Karpas-422 (cell line): Measurements from ENCODE around the gene ZCWPW1. TPM values are rescaled to one million over a fixed set of nuclear protein-coding genes. Genes with fewer than 3 reads are reported as not detected.

Source experiments
- DNase-seq: peaks from one replicate; pipeline ENCODE4 v3.0.0-alpha.2; 2015
- H2AFZ ChIP-seq: fragments of 200-600 bp; sonication (generic); 2 replicates; pipeline ENCODE4 v1.6.1; 2014; ENCODE audit warnings: antibody characterized with exemption, low read length, mixed read lengths
- H3K27ac ChIP-seq: fragments of 200-600 bp; sonication (generic); 2 replicates; pipeline ENCODE4 v1.5.1; 2014; ENCODE audit warnings: mild to moderate bottlenecking, low read length, moderate library complexity
- H3K27me3 ChIP-seq: fragments of 200-600 bp; sonication (generic); 2 replicates; pipeline ENCODE4 v1.6.1; 2014; ENCODE audit warnings: low read length, mixed read lengths
- H3K36me3 ChIP-seq: fragments of 200-600 bp; sonication (generic); 2 replicates; pipeline ENCODE4 v1.6.1; 2014; ENCODE audit warnings: low read length, mixed read lengths; ENCODE audit not compliant: insufficient read depth
- H3K4me1 ChIP-seq: fragments of 200-600 bp; sonication (generic); 2 replicates; pipeline ENCODE4 v1.6.1; 2014; ENCODE audit warnings: mild to moderate bottlenecking, low read length, mixed read lengths
- H3K4me2 ChIP-seq: fragments of 200-600 bp; sonication (generic); 2 replicates; pipeline ENCODE4 v1.6.1; 2014; ENCODE audit warnings: low read length, low read depth, mild to moderate bottlenecking; ENCODE audit not compliant: poor library complexity, severe bottlenecking
- H3K4me3 ChIP-seq: fragments of 200-600 bp; sonication (generic); 2 replicates; pipeline ENCODE4 v1.5.1; 2014; ENCODE audit warnings: mild to moderate bottlenecking, antibody characterized with exemption, low read length, mixed read lengths
- H3K79me2 ChIP-seq: fragments of 200-600 bp; sonication (generic); 2 replicates; pipeline ENCODE4 v1.6.1; 2014; ENCODE audit warnings: mild to moderate bottlenecking, low read length, mixed read lengths
- H3K9ac ChIP-seq: fragments of 200-600 bp; sonication (generic); 2 replicates; pipeline ENCODE4 v1.6.0; 2014; ENCODE audit warnings: low read length
- H3K9me2 ChIP-seq: fragments of 200-600 bp; sonication (generic), shearing (Covaris generic); replicated peaks from 2 replicates; pipeline ENCODE4 v1.6.0; 2014; ENCODE audit warnings: mild to moderate bottlenecking, low read length, moderate library complexity; ENCODE audit not compliant: insufficient read depth
- H3K9me3 ChIP-seq: fragments of 300-700, 200-600 bp; sonication (generic); 2 replicates; pipeline ENCODE4 v1.6.1; 2014; ENCODE audit warnings: low read length, mixed read lengths
- H4K20me1 ChIP-seq: fragments of 200-600 bp; sonication (generic); 2 replicates; pipeline ENCODE4 v1.6.1; 2014; ENCODE audit warnings: mild to moderate bottlenecking, antibody characterized with exemption, low read length, low read depth; ENCODE audit not compliant: insufficient read depth
- total RNA-seq: library from RNA; depleted of rRNA; stranded (reverse); fragments of >200 nt; shearing (Covaris generic); gene quantifications from 2 replicates; pipeline ENCODE4 v1.2.3, GENCODE V29; 2014; ENCODE audit warnings: low replicate concordance

ZCWPW1 gene
- total RNA-seq, 1 experiment from 2014 or later, result 3.0 TPM

GRCh38 chr7:100407285-100408180 lies 21.0 kb downstream of the ZCWPW1 start:
- Histone ChIP-seq H3K9ac (no peak overlapping the region), H3K4me2 (no peak overlapping the region), H3K4me3 (no peak overlapping the region), H4K20me1 (no peaks in the 10 kb centered on the region), H3K36me3 (no peaks in the 10 kb centered on the region), H2AFZ (no peak overlapping the region), H3K9me2 (no peaks in the 10 kb centered on the region), H3K27me3 (no peaks in the 10 kb centered on the region), H3K79me2 (no peaks in the 10 kb centered on the region), H3K4me1 (no peaks in the 10 kb centered on the region), H3K27ac (no peak overlapping the region), H3K9me3 (no peaks in the 10 kb centered on the region)
- DNase-seq, result peak; percentile 87

- no peak overlapping the region for H3K4me2 ChIP-seq
Measured at GRCh38 chr7:100406767-100407166, 21.7 kb downstream of the ZCWPW1 start.

GRCh38 chr7:100402241-100402640 lies 26.3 kb downstream of the ZCWPW1 start:
- H3K27me3 ChIP-seq, result no peaks in the 10 kb centered on the region
- no peak for DNase-seq
- no peaks in the 10 kb centered on the region for H3K9me3 ChIP-seq
- no peak overlapping the region for H3K27ac ChIP-seq
- H3K4me2 ChIP-seq, result no peak overlapping the region
- H3K4me3 ChIP-seq, result no peak overlapping the region
- no peak overlapping the region for H3K9ac ChIP-seq
- H4K20me1 ChIP-seq, result no peaks in the 10 kb centered on the region
- H3K9me2 ChIP-seq, result no peaks in the 10 kb centered on the region
- H3K4me1 ChIP-seq, result peaks cover 3% of the 10 kb centered on the region
- H3K36me3 ChIP-seq, result no peaks in the 10 kb centered on the region
- H2AFZ ChIP-seq, result no peak overlapping the region
- no peaks in the 10 kb centered on the region for H3K79me2 ChIP-seq

More at GRCh38 chr7:100406767-100407166, 21.7 kb downstream of the ZCWPW1 start:
- Histone ChIP-seq H3K4me3 (no peak overlapping the region), H4K20me1 (no peaks in the 10 kb centered on the region), H3K9me2 (no peaks in the 10 kb centered on the region), H3K27me3 (no peaks in the 10 kb centered on the region), H2AFZ (no peak overlapping the region), H3K79me2 (no peaks in the 10 kb centered on the region), H3K36me3 (no peaks in the 10 kb centered on the region), H3K9me3 (no peaks in the 10 kb centered on the region), H3K27ac (no peak overlapping the region), H3K9ac (no peak overlapping the region), H3K4me1 (no peaks in the 10 kb centered on the region)
- no peak for DNase-seq

GRCh38 chr7:100401811-100402210 lies 26.7 kb downstream of the ZCWPW1 start:
- no peaks in the 10 kb centered on the region for H3K9me2 ChIP-seq
- H3K36me3 ChIP-seq, result no peaks in the 10 kb centered on the region
- no peak overlapping the region for H3K4me2 ChIP-seq
- H2AFZ ChIP-seq, result no peak overlapping the region
- H3K27me3 ChIP-seq, result no peaks in the 10 kb centered on the region
- no peaks in the 10 kb centered on the region for H4K20me1 ChIP-seq
- no peaks in the 10 kb centered on the region for H3K9me3 ChIP-seq
- DNase-seq, result no peak
- H3K4me3 ChIP-seq, result no peak overlapping the region
- no peaks in the 10 kb centered on the region for H3K79me2 ChIP-seq
- H3K4me1 ChIP-seq, result peaks cover 8% of the 10 kb centered on the region
- no peak overlapping the region for H3K27ac ChIP-seq
- H3K9ac ChIP-seq, result no peak overlapping the region

- Histone ChIP-seq H3K9ac (no peak overlapping the region), H3K79me2 (no peaks in the 10 kb centered on the region), H3K9me3 (no peaks in the 10 kb centered on the region), H3K27ac (no peak overlapping the region), H4K20me1 (no peaks in the 10 kb centered on the region), H3K27me3 (no peaks in the 10 kb centered on the region), H3K9me2 (no peaks in the 10 kb centered on the region), H2AFZ (no peak overlapping the region), H3K4me3 (no peak overlapping the region), H3K4me1 (peaks cover 16% of the 10 kb centered on the region), H3K36me3 (no peaks in the 10 kb centered on the region), H3K4me2 (no peak overlapping the region)
- peak; percentile 78 for DNase-seq
Measured at GRCh38 chr7:100400656-100401055, 27.8 kb downstream of the ZCWPW1 start.

GRCh38 chr7:100400041-100400440 lies 28.5 kb downstream of the ZCWPW1 start:
- no peak for DNase-seq
- H2AFZ ChIP-seq, result no peak overlapping the region
- H3K27me3 ChIP-seq, result no peaks in the 10 kb centered on the region
- H3K9me2 ChIP-seq, result no peaks in the 10 kb centered on the region
- no peaks in the 10 kb centered on the region for H3K9me3 ChIP-seq
- H3K79me2 ChIP-seq, result no peaks in the 10 kb centered on the region
- H4K20me1 ChIP-seq, result no peaks in the 10 kb centered on the region
- H3K4me2 ChIP-seq, result no peak overlapping the region
- no peak overlapping the region for H3K9ac ChIP-seq
- H3K4me1 ChIP-seq, result peaks cover 22% of the 10 kb centered on the region
- H3K4me3 ChIP-seq, result no peak overlapping the region
- no peaks in the 10 kb centered on the region for H3K36me3 ChIP-seq
- no peak overlapping the region for H3K27ac ChIP-seq

- Histone ChIP-seq H3K4me3 (no peak overlapping the region), H3K79me2 (no peaks in the 10 kb centered on the region), H4K20me1 (no peaks in the 10 kb centered on the region), H3K4me1 (peaks cover 29% of the 10 kb centered on the region), H3K27me3 (no peaks in the 10 kb centered on the region), H2AFZ (no peak overlapping the region), H3K36me3 (no peaks in the 10 kb centered on the region), H3K9ac (no peak overlapping the region), H3K4me2 (no peak overlapping the region), H3K9me2 (no peaks in the 10 kb centered on the region), H3K27ac (no peak overlapping the region), H3K9me3 (no peaks in the 10 kb centered on the region)
- DNase-seq, result no peak
Measured at GRCh38 chr7:100398239-100398638, 30.3 kb downstream of the ZCWPW1 start.

GRCh38 chr7:100397315-100398081 lies 31.0 kb downstream of the ZCWPW1 start:
- H3K27ac ChIP-seq, result no peak overlapping the region
- peak overlapping the region; percentile 55 for H3K4me2 ChIP-seq
- no peaks in the 10 kb centered on the region for H3K36me3 ChIP-seq
- H3K9ac ChIP-seq, result peak overlapping the region; percentile 32; the same call in 1 of the 2 replicates
- no peak for DNase-seq
- H3K9me2 ChIP-seq, result no peaks in the 10 kb centered on the region
- H2AFZ ChIP-seq, result no peak overlapping the region
- H3K9me3 ChIP-seq, result no peaks in the 10 kb centered on the region
- peaks cover 36% of the 10 kb centered on the region for H3K4me1 ChIP-seq
- H3K79me2 ChIP-seq, result no peaks in the 10 kb centered on the region
- no peaks in the 10 kb centered on the region for H3K27me3 ChIP-seq
- H3K4me3 ChIP-seq, result no peak overlapping the region
- no peaks in the 10 kb centered on the region for H4K20me1 ChIP-seq
